Neural progenitor cell (in vitro differentiated cells): ENCODE data around the gene SPRTN.

Source experiments
- EZH2phosphoT487 ChIP-seq: fragments of 200-600 bp; sonication (generic); IDR thresholded peaks from 2 replicates; pipeline ENCODE4 v1.6.1; 2017; ENCODE audit warnings: antibody characterized with exemption
- TF ChIP-seq, protein P1 (sequence below): fragments of 200-600 bp; sonication (generic); IDR thresholded peaks from 2 replicates; pipeline ENCODE4 v1.5.1; 2017; ENCODE audit warnings: antibody characterized with exemption, mild to moderate bottlenecking

DNA sequence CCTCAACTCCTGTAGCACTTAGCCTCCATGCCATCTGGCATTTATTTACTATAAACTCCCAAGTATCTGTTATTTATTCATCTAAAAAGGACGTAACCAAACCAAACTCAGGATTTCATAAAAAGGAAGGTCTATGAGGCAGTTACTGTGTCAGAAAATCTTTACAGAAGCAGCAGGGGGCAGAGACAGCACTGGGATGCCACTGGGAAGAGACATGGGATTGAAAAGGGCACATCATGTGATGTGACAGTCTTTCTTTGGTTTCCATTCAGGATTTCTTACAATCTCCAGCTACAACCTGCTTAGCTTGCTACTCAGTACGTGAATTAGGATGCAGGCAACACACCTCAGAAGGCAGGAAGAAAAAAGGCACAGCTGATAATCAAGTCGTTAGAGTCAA is 31.2 kb downstream of the SPRTN start:
- TF ChIP-seq, protein P1, sequence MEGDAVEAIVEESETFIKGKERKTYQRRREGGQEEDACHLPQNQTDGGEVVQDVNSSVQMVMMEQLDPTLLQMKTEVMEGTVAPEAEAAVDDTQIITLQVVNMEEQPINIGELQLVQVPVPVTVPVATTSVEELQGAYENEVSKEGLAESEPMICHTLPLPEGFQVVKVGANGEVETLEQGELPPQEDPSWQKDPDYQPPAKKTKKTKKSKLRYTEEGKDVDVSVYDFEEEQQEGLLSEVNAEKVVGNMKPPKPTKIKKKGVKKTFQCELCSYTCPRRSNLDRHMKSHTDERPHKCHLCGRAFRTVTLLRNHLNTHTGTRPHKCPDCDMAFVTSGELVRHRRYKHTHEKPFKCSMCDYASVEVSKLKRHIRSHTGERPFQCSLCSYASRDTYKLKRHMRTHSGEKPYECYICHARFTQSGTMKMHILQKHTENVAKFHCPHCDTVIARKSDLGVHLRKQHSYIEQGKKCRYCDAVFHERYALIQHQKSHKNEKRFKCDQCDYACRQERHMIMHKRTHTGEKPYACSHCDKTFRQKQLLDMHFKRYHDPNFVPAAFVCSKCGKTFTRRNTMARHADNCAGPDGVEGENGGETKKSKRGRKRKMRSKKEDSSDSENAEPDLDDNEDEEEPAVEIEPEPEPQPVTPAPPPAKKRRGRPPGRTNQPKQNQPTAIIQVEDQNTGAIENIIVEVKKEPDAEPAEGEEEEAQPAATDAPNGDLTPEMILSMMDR = no peak
- TF ChIP-seq EZH2phosphoT487 = no peak
